Activated CD4-positive, alpha-beta T cell treated with anti-CD3 and anti-CD28 coated beads, Interleukin-2, amount 50 U/mL, for 1 hour (primary cell): ENCODE results near the gene ALOX5AP.

Experiments used
- DNase-seq: peaks from one replicate; pipeline ENCODE4 v3.0.0-alpha.2; 2020

ALOX5AP gene

DNA sequence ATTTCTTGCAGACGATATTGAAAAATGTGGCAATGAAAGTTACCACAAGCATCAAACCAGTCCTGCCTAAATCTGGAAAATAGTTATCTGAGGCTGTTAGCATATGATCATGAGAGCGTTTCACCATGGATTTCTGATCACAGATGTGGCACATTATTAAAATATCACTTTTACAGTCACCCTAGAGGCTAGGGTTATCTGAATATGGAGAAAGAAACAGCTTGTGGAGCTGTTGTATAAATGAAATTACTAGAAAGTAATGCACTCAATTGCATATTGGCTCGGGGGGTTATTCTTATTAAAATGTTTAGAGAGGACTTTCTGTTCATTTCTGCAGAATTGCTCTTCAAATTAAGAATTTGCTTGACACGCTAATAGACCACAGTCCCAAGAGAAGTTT is 35.6 kb downstream of the ALOX5AP start:
- DNase-seq: no peak

DNA sequence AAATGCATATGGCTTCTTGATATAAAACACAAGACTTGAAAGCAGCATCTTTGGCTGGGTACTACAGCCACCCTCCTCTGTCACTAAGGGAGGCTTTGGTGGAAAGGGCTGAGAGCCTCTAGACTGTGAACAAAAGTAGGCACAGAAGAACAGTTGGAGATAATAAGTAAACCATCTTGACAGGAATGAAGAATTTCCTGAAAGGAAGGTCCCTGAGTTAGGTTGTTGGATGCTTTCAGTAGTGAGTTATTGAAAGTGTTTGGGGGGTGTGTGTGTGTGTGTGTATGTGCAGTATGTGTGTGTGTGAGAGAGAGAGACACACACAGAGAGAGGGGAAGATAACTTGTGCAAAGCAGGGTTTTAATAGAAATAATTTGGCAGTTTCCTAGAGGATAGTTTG is 38.2 kb downstream of the ALOX5AP start:
- DNase-seq: no peak

DNA sequence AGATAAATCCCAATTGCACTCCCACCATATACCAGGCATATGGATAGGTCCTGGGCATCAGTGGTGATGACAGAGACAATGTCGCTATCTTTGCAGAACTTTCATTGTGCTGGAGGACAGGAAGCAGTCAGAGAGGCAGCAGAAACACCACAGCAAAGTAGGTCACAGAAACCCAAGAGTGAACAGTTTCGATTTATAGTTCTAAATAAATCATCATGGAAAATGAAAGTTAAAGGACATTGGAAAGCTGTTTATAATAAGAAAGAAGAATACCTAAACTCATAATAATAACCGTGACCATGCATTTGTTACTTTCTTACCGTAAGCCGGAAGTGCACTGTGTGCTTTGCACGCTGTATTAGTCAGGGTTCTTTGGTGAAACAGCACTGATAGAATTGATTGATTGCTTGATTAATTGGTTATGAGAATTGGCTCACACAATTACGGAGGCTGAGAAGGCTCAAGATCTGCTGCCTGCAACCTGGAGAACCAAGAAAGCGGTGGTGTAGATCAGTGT is 38.9 kb downstream of the ALOX5AP start:
- peak; percentile 4 for DNase-seq

DNA sequence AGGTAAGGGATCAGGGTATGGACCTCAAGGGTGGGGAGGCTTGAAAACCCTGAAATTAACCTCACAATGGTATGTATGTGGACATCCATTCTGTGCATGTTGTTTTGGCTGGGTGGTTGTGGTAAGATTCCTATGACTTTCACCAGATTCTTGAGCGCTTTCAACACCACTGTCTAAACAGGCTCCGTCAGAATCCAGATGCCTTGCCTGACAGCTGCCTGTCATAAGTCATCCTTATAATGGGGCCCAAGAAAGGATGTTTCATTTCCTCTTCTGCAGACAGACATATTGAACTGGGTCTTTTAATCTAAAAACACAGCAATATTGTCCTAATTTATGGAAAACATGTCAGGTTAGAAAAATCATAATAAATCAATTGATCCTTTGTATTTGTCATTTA is 41.3 kb downstream of the ALOX5AP start:
- no peak for DNase-seq

DNA sequence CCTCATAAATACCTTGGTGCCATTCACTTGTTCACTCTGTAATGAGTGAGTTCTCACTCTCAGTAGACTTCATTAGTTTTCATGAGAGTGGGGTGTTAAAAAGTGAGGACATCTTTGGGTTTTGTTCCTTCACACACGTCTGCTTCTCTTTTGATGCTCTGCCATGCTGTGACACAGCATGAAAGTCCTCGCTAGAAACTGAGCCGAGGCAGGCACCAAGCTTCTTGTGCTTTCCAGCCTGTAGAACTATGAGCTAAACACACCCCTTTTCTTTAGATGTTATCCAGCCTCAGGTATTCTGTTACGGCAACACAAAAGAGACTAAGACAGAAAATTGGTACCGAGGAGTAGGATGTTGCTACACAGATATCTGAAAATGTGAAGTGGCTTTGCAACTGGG is 43.7 kb downstream of the ALOX5AP start:
- DNase-seq: no peak

DNA sequence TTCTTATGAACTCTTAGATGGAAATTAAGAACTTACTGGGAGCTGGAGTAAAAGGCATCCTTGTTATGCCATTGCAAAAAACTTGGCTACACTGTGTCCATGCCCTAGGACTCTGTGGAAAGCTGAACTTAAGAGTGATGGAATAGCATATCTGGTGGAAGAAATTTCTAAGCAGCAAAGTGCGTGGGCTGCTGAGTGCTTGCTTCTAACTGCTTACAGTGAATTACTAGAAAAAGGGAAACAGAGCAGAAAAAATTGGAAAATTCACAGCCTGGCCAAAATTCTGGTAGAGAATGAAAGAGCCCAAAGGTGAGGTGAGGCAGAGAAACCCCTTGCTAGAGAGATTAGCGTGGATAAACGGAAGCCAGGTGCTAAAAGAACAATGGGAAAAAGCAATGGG is 44.3 kb downstream of the ALOX5AP start:
- no peak for DNase-seq

DNA sequence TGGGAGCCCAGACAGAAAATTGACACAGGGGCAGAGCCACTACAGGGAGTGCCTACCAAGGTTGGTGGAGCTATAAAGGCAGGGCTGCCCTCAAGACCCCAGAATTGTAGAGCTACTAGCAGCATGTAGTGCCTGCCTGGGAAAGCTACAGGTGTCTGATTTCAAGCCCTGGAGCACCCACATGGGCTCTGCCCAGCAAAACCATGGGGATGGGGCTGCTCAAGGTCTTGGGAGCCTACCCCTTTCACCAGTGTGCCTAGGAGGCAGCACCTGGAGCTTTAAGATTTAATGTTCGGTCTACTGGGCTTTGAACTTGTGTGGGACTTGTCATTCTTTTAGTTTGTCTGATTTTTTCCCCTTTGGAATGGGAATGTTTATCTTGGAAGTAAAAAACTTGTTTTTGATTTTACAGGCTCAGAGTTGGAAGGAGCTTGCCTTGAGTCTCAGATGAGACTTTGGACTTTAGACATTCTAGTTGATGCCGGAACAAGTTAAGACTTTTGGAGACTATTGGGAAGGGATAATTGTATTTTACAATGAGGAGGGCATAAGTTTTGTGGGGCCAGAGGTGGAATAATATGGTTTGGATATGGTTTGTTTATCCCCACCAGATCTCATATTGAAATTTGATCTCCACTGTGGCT is 45.1 kb downstream of the ALOX5AP start:
- no peak for DNase-seq

DNA sequence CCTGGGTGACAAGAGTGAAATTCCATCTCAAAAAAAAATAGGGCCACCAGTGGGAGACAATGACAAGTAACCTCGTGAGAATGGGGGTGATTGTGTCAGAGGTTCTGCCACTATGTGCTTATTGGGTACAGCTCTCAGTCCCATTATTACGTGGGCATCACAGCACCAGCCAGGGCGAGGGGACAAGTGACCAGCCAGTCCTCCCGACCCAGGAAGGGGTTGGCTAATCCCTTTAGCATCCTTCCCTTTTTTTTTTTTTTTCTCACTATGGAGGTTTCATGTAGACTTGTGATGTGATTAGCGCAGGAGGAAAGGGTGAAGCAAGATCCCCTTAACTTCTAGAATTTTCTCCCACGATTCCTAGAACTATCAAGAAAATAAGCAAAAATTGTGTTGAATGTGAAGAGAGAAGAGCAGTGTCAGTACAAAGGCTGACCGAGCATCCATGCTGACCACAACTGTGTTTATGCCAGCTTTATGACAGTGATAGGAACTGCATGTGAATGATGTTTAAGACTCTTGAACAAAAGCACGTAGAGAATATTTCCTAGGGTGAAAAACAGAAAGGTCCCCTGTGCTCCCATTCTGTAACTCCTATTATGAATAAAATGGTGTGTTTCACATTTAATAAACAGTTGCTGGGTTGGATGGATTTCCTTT is 50.0 kb downstream of the ALOX5AP start:
- no peak for DNase-seq

DNA sequence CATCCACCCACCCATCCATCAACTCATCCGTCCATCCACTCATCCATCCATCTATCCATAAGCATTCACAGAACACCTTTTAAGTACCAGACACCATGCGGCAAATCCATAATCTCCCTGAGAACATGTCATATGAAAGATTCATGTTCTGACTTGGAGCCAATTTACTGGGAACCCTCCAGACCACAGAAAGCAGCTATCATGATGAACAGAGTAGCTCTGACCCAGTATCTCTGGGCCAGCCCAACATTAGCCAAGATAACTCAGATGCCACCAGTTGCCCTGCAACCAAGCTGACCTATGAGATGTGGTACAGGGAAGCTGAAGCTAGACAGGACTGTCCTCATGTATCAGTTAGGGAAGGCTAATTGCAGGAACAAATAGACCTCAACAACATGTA is 51.3 kb downstream of the ALOX5AP start:
- DNase-seq: no peak

DNA sequence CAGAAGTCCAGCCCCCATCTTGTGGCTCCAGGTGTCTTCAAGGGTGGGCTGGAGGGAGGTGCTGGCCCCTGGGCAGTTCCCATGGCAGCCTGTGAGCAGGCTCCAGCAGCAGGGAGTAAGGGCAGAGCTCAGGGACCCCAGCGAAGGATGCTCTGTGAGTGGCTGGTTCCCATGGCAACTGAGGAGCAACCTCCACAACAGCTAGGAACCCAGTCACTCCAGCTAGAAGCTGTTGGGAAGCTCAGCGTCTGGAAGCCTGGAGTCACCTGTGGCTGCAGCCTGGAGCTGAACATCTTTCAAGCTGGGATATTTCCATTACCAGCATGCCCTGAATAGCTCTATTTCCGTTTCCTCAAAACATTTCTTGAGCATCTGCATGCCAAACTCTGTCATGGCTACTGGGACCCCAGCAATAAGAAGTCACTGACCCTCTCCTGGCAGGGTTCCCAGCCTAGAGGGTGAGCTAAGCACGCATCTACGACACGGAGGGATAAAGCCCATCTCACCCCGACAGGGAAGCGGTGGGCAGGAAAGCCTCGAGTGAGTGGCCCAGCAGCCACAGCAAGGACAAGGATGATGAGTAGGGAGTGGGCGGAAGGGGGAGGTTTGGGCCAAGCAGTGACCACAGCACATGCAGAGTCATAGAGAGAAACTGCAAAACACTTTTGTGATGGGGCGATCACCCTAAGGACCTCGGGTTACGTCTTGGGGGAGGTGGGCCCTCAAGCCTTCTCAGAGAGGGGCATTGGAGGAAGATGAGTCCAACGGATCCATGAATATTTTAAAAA is 52.6 kb downstream of the ALOX5AP start:
- DNase-seq: no peak

DNA sequence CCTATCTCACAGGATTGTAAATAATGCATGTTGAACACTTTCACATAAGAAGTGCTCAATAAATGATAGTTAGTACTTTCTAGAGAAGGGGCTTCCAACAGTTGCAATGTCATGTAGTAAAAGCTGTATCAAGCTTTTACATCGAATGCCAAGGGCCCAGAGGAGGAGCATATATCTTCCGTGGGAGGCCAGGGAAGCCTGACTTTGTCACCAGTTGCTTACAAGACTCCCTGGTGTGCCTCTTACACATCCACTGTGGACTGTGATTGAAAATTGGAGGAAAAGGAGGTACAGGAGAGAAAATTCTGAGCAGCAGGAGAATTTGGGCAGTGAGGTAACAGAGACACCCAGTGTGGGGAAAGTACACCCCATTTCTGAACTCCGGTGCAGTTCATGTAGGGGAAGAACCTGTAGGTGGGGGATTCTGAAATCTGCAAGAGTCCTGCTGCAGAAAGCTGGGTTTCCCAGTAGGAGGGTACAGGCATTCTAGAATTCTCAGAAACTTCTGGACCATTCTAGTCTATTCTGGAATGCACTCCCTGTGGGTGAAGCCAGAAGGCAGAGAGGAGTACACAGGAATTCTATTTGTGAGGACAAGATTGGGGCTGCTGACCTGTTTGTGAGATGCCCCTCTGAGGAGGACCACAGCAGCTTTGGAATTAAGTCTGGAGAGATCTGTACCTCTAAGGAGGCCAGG is 54.0 kb downstream of the ALOX5AP start:
- no peak for DNase-seq

DNA sequence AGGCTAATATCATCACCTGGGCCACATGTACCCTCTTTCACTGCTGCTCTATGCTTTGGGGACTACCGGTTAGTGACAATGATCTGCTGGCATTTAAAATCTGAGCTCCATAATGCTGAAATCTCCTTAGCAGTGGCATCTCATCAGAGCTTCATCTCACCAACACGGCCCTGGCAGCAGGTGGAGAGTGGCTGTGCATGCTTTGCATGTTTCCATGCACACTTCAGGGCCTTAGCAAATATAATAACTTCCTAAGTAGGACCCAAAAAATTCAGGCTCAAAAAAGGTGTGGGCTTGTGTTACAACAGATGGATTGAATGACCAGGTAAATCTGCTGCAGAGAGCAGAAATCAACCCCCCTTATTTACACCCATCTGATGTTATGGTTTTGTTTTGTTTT is 55.2 kb downstream of the ALOX5AP start:
- DNase-seq: no peak

DNA sequence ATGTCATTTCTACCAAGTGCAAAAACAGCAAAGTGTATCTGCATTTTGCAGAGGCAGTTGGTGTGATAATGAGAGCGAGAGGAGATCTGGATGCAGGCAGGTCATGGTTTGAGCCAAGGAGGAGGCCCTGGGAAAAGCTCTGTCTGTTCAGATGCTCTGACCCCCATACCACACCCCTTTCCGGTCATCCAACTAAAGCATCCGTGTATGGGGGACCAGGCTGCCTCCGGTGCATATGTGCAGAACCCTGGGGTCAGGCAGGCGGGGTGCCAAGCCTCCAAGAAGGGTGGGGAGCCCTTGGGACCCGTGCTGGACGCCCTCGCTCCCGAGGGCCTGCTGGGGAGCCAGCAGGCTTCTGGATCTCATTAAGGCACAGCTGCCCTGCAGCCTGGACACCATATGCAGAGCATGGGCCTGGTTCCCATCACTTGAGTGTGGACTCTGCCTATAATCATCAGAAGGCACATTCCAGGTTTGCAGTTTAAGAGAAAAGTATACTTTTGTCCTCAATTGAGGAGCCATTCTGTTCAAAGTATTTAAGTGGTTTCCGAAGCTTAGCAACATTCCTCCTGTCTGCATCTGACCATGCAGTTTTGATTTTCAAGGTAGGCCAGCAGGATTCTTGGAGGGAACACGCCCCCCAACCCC is 56.1 kb downstream of the ALOX5AP start:
- no peak for DNase-seq

DNA sequence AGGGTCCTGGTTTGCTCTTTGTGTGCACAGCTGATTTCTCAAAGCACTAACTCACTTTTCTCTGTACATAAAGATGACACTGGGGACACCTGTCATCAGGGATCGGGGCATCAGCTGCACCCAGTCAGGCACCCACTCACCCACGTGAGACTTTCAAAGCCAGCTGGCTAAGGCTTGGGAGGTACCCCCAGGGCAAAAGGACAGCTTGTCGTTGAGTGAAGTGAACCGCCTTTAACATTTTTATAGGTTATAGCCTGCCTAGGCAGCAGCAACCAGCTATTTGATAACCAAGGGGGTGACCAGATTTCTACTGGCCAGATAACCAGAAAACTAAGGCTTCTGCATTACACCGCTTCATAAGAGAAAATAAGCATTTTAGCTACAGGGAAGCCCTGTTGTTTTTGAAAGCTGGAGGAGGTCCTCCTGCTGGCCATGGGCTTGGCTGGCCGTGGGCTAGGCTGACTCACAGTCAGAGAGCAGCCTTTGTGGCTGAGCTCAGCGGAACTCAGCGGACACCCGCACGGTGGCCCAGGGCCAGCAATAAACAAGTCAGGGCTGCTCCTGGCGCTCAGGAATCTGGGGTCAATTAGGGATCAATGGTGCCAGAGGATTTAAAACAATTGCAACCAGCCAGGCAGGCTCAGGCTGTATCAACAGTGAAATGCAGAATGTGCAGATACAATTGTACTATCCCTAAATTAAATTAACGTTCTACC is 57.1 kb downstream of the ALOX5AP start:
- DNase-seq: no peak

DNA sequence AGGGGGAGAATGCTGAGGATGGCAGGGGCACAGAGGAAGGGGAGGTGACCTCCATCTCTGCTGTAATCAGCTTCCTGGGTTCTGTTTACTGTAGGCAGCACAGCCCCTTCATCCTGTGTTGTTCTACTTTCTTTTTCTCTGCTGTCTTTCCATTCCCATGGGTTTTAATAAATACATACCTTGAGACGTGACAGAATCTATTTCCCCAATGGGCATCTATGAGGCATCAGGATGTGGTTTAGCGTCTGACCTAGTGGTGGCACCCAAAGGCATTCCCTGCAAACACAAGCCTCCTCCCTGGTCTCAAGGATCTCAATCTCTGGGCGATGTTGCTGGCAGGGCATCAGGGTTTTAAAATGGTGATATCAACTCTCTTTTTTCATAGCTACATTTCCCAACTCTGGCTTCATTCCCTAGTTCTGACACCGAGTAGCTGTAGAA is 60.8 kb downstream of the ALOX5AP start:
- DNase-seq: no peak

DNA sequence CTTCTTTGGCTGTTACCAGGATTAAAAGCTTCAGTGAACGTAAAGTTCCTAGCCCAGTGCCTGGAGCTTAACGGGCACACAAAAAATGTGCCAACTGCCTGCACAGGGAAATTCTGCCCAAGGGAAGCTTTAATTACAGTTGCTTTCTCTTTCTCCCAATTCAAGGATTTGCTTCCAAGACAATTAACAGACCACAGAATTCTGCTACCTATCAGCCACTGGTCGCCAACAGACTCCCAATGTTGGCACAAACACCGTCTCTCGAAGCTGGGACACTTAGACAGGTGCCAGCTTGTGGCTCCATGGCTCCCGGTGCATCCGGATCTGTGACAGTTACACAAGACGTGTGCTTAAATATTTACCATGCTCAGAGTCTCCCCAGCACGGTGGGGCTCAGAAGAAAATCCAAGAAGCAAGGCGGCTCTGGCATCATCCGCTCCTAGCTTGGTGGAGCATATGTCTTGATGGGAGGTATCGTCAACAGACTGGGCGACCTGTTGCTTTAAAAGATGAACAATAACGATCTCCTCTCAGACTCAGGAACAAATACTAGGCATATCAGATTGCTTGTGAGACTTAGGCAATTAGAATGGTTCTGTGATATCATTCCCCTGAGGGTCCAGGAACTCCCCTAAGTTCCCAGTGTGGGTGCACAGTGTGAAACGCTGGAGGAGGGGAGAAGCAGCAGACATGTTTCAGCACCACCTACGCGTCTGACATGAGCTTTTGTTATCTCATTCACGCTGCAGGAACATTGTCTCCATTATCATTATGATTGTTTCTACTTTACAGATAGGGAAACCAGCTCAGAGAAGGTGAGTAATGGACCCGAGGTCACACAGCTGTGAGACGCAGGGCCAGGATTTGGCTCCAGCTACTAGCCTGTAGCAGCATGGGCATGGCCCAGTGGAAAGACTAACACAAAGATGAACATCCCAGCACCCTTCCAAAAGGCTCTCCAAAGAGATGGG is 61.6 kb downstream of the ALOX5AP start:
- no peak for DNase-seq

DNA sequence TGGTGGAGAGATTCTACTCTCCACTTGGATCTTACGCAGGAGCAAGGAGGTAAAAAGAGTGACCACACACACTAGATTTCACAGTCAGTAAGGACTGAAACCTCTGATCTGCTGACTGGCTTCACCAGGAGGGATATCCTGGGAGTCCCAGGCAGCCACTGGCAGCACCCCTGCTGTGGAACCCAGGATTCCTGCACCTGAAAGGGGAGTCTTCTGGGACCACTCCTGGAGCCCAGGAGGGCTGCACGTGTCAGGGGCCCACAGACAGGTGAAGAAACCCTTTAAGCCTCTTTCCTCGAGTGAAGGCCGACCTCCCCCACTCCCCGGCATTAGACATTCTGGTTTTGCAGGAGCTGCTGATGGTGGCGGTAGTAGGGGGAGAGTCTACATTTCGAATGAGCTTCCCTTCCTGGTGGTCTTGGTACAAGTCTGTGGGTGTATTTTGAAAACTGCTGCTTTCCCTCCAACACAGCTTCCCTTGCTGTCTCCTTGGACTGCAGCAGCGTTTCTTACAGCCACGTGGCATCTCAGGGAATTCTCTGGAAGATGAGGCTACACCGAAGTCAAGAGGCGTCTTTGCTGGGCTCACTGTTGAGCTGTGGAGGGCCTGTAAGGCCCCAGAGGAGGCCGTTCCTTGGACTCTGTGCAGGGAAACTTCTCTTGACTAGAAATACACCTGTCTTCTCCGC is 62.6 kb downstream of the ALOX5AP start:
- no peak for DNase-seq

DNA sequence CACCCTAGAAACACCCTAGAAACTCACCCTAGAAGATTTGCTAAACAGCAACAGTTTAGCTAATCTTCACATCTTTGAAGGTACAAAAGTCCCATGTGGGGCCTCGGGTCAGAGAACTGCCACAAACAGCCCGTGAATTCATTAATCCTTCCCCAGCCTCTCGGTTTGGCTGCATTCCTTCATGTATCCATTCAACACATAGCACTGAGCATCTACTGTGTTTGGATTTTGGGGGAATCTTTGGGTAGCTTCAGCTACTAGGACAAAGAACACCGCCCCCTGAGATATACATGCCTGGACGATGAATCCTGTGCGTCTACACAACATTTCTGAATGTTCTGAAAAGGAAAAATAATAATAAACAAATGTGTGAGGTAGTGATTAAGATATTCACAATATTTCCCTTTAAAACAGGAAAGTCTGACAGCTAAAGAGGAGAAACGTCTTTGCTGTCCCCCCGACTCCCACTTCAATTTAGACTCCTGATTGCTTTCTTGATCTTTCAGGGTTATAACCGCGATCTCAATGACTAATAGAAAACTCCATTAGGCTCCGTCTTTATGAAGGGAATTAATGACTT is 63.5 kb downstream of the ALOX5AP start:
- no peak for DNase-seq

DNA sequence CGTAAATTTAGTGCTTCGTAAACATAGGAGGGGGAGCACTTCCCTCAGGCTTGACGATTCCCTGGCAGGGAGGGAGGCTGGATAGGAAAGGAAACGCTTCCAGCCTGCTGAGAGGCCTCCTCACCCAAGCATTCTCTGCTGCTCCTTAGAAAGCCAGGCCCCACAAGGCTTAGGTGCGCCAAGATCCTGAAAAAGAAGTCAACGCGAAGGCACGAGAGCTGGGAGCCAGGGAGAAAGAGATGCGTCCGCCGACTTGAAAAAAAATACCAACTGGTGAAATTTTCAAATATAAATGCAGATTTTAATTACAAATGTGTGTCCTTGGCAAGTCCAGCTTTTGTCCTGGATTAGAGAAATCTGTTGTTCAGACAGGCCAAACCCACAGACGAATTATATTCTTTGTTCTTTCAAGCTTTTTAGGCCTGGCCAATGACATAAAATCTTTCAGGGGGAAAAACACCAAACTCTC is 64.0 kb downstream of the ALOX5AP start:
- DNase-seq: no peak

DNA sequence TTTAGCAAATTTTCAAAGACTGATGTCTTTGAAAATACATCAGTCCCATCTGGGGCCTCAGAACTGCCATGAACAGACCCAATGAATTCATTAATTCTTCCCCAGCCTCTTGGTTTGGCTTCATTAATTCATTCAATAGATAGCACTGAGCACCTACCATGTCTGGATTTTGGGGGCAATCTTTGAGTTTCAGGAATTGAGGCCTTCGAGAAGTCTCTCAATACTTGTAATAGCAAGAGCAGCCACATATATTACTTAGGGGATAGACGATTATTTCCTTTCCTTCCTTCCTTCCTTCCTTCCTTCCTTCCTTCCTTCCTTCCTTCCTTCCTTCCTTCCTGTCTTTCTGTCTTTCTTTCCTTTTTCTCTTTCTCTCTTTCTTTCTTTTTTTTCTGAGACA is 64.8 kb downstream of the ALOX5AP start:
- DNase-seq: no peak
